Fibroblast of lung (primary cell): ENCODE data around the gene AKT1. TPM values are rescaled to one million over a fixed set of nuclear protein-coding genes. Genes with fewer than 3 reads are reported as not detected.
A peak's percentile ranks its signal among the peaks of the same experiment; 100 is the strongest.

Experiments
- DNase-seq, 2 donors: peaks; one replicate each; pipeline versions ENCODE4 v3.0.0 to v3.0.0-alpha.2; 2010; ENCODE audit warnings: low read depth in 2 of 2
- H2AFZ ChIP-seq: 2 replicates; pipeline ENCODE4 v1.5.1; 2012; ENCODE audit warnings: low read length, control low read depth, inconsistent platforms
- H3K27ac ChIP-seq: 2 replicates; pipeline ENCODE4 v1.5.1; 2011; ENCODE audit warnings: low read length, control low read depth; ENCODE audit not compliant: insufficient read depth
- H3K27me3 ChIP-seq: 2 replicates; pipeline ENCODE4 v1.5.1; 2011; ENCODE audit warnings: mild to moderate bottlenecking, low read length; ENCODE audit not compliant: control insufficient read depth, insufficient read depth
- H3K36me3 ChIP-seq: 2 replicates; pipeline ENCODE4 v1.5.1; 2011; ENCODE audit warnings: low read length; ENCODE audit not compliant: control insufficient read depth, insufficient read depth
- H3K4me1 ChIP-seq: 2 replicates; pipeline ENCODE4 v1.5.1; 2011; ENCODE audit warnings: low read length; ENCODE audit not compliant: control insufficient read depth, insufficient read depth; ENCODE audit errors: extremely low read depth
- H3K4me2 ChIP-seq: 2 replicates; pipeline ENCODE4 v1.5.1; 2011; ENCODE audit warnings: low read length, control low read depth; ENCODE audit not compliant: insufficient read depth; ENCODE audit errors: extremely low read depth
- H3K4me3 ChIP-seq, 4 experiments: fragments of 200-600 bp in 1 of 4; sonication (generic) in 1 of 4; replicated peaks in 1 of 4; 2 replicates each; pipeline ENCODE4 v1.5.1; 2011 to 2016; ENCODE audit warnings: low read length in 4 of 4, low read depth in 3 of 4, mild to moderate bottlenecking in 3 of 4, control low read depth in 2 of 4, inconsistent platforms in 1 of 4, mixed read lengths in 1 of 4; ENCODE audit not compliant: insufficient read depth in 1 of 4; ENCODE audit errors: control extremely low read depth in 1 of 4
- H3K79me2 ChIP-seq: 2 replicates; pipeline ENCODE4 v1.5.1; 2012; ENCODE audit warnings: mild to moderate bottlenecking, low read length, inconsistent platforms; ENCODE audit not compliant: control insufficient read depth, insufficient read depth
- H3K9ac ChIP-seq: 2 replicates; pipeline ENCODE4 v1.5.1; 2011; ENCODE audit warnings: mild to moderate bottlenecking, low read length, control low read depth; ENCODE audit not compliant: insufficient read depth
- H3K9me3 ChIP-seq: 2 replicates; pipeline ENCODE4 v1.5.1; 2012; ENCODE audit warnings: low read depth, low read length; ENCODE audit not compliant: control insufficient read depth, insufficient read depth
- H4K20me1 ChIP-seq: 2 replicates; pipeline ENCODE4 v1.5.1; 2011; ENCODE audit warnings: low read length; ENCODE audit not compliant: control insufficient read depth, insufficient read depth; ENCODE audit errors: extremely low read depth
- EZH2 ChIP-seq: IDR thresholded peaks from 2 replicates; pipeline ENCODE4 v1.5.1; 2012; ENCODE audit warnings: low read length, control low read depth, mild to moderate bottlenecking; ENCODE audit errors: missing control alignments
- polyA plus RNA-seq, 2 donors: library from polyadenylated mRNA; depleted of rRNA in 1 of 2; stranded (reverse) in 1 of 2; unstranded in 1 of 2; fragments of >200 nt; gene quantifications; 2 replicates each; pipeline ENCODE4 v1.2.1, GENCODE V29; 2011 to 2012; ENCODE audit warnings: missing spikeins in 1 of 2
- total RNA-seq: library from RNA; depleted of rRNA; stranded (reverse); fragments of >200 nt; gene quantifications from 2 replicates; pipeline ENCODE4 v1.2.1, GENCODE V29; 2014
- TF ChIP-seq, protein P1 (sequence below), 2 donors: IDR thresholded peaks in 1 of 2; conservative IDR thresholded peaks in 1 of 2; 1 replicate in 1 of 2; 2 replicates in 1 of 2; pipeline ENCODE4 v1.5.1; 2011 to 2012; ENCODE audit warnings: low read length in 2 of 2, control low read depth in 1 of 2, inconsistent platforms in 1 of 2, low read depth in 1 of 2, mild to moderate bottlenecking in 1 of 2

AKT1 gene
- total and polyA plus RNA-seq, 2 donors (not counting 1 experiment from before 2014, with no cell fraction given), result 83.2 to 127 TPM

DNA sequence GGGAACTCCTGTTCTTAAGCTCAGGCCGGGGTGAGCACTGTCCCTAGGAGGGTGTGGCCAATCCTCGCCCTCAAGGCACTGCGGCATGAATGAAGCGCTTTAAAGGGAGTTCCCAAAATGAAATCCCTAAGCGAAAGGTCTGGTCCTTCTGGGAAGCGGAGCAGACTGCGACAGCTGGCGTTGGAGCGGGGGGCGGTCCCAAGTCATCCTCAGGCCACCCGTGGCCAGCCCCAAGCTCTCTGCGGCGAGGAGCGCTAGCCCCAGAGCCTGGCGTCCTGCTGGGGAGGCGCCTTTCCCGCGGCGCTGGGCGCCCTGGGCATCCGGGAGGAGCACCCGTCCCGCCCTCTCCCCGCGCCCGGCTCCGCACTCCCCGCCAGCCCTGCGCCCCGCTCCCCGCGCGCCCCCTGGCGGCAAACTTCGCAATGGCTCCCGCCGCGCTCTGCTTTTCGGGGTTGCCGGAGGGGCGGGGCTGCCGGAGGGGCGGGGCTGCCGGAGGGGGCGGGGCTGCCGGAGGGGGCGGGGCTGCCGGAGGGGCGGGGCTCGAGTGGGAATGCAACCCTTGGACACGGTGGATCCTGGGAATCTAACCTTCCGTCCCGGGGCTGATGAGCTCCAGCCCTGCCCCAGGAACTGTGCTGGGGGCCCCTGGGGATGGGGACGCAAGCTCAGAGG lies 30.8 kb upstream of the AKT1 start:
- Histone ChIP-seq H3K4me3 (peak overlapping the region; percentile 67 to 73 (median 70)), H3K9me3 (no peaks in the 10 kb centered on the region), H3K27ac (no peak overlapping the region), H3K27me3 (no peaks in the 10 kb centered on the region), H3K79me2 (no peaks in the 10 kb centered on the region), H4K20me1 (no peaks in the 10 kb centered on the region), H3K4me1 (peaks cover 5% of the 10 kb centered on the region), H3K36me3 (no peaks in the 10 kb centered on the region), H3K4me2 (peak overlapping the region; percentile 85), H2AFZ (peak overlapping the region; percentile 89), H3K9ac (peak overlapping the region; percentile 30)
- peak; percentile 54 to 74 for DNase-seq
- no peak for TF ChIP-seq EZH2
- TF ChIP-seq, protein P1, sequence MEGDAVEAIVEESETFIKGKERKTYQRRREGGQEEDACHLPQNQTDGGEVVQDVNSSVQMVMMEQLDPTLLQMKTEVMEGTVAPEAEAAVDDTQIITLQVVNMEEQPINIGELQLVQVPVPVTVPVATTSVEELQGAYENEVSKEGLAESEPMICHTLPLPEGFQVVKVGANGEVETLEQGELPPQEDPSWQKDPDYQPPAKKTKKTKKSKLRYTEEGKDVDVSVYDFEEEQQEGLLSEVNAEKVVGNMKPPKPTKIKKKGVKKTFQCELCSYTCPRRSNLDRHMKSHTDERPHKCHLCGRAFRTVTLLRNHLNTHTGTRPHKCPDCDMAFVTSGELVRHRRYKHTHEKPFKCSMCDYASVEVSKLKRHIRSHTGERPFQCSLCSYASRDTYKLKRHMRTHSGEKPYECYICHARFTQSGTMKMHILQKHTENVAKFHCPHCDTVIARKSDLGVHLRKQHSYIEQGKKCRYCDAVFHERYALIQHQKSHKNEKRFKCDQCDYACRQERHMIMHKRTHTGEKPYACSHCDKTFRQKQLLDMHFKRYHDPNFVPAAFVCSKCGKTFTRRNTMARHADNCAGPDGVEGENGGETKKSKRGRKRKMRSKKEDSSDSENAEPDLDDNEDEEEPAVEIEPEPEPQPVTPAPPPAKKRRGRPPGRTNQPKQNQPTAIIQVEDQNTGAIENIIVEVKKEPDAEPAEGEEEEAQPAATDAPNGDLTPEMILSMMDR (conservative IDR thresholded peaks at IDR 0.05 in 1 of 2, IDR thresholded peaks at IDR 0.05 in 1 of 2; ENCODE audit: low read depth in 1 of 2, low read length in 2 of 2), result peak; percentile 31 to 47

DNA sequence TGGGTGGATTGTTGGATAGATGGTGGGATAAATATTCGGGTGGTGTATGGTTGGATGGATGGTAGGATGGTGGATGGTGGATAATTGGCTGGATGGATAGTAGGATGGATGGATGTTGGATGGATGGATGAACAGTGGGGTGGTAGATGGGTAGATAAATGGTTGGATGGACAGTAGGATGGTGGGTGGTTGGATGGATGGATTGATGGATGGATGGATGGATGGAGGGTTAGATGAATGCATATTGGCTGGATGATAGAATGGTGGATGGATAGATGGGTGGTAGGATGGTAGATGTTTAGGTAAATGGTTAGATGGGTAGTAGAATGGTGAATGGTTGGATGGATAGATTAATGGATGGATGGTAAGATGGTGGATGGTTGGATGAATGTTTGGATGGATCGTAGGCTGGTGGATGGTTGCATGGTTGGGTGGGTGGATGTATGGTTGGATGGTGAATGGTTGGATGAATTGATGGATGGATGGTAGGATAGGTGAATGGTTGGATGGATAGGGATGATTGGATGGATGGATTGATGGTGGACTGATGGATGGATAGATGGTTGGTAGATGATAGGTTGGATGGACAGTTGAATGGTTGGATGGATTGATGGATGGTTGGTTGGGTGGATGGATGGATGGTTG lies 28.9 kb upstream of the AKT1 start:
- Histone ChIP-seq H2AFZ (no peak overlapping the region), H3K4me1 (peaks cover 7% of the 10 kb centered on the region), H3K4me3 (no peak overlapping the region), H3K9me3 (no peaks in the 10 kb centered on the region), H3K9ac (no peak overlapping the region), H3K27me3 (no peaks in the 10 kb centered on the region), H3K4me2 (no peak overlapping the region), H4K20me1 (no peaks in the 10 kb centered on the region), H3K27ac (no peak overlapping the region), H3K79me2 (no peaks in the 10 kb centered on the region), H3K36me3 (no peaks in the 10 kb centered on the region)
- TF ChIP-seq, protein P1 (conservative IDR thresholded peaks at IDR 0.05 in 1 of 2, IDR thresholded peaks at IDR 0.05 in 1 of 2; ENCODE audit: low read depth in 1 of 2, low read length in 2 of 2), result no peak
- no peak for TF ChIP-seq EZH2
- DNase-seq, result no peak

DNA sequence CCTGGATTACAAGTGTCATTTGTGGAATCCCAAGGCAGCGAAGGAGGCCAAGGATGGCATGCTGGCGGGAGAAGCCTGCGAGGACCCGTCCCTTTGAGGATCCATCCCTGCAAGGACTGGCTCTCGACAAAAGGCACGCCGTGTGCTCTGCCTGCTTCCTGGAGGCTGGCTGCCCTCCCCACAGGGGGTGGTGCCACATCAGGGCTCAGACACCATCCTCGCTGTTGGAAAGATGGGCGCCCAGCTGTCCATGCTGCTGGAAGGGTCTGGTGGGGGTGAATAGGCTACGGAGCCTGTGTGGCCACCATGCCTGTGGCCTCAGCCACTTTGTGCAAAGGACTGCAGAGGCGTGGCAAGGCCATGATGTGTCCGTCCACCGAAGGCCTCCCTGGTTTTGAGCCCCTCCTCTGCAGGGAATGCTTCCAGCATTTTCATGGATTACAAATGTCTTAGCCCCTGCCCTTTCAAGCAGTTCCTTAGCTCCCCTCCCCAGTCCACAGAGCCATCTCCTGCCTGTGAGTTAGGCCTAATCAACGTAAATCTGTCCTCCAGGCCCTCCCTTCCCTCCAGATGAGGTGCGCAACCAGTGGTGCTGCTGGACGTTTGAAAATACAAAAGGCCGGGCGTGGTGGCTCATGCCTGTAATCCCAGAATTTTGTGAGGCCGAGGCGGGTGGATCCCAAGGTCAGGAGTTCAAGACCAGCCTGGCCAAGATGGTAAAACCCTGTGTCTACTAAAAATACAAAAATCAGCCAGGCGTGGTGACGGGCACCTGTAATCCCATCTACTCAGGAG lies 27.5 kb upstream of the AKT1 start:
- DNase-seq, result no peak
- Histone ChIP-seq H3K79me2 (no peaks in the 10 kb centered on the region), H3K27me3 (no peaks in the 10 kb centered on the region), H3K4me1 (peaks cover 7% of the 10 kb centered on the region), H3K4me2 (no peak overlapping the region), H4K20me1 (no peaks in the 10 kb centered on the region), H3K9me3 (no peaks in the 10 kb centered on the region), H3K27ac (no peak overlapping the region), H2AFZ (no peak overlapping the region), H3K4me3 (no peak overlapping the region), H3K36me3 (no peaks in the 10 kb centered on the region), H3K9ac (no peak overlapping the region)
- TF ChIP-seq, protein P1 (conservative IDR thresholded peaks at IDR 0.05 in 1 of 2, IDR thresholded peaks at IDR 0.05 in 1 of 2; ENCODE audit: low read depth in 1 of 2, low read length in 2 of 2), result no peak
- TF ChIP-seq EZH2, result no peak
